H1 (cell line): ENCODE data around the gene MTERF1. TPM values are rescaled to one million over a fixed set of nuclear protein-coding genes. Genes with fewer than 3 reads are reported as not detected.

ENCODE experiments used
- MAFK ChIP-seq: IDR thresholded peaks from 2 replicates; pipeline ENCODE4 v1.6.1; 2012; ENCODE audit warnings: low read depth, mild to moderate bottlenecking, improper control_type of control experiment, low read length
- SAP30 ChIP-seq: fragments of 300-600 bp; sonication (generic); IDR thresholded peaks from 2 replicates; pipeline ENCODE4 v1.7.1; 2012; ENCODE audit warnings: low read length, moderate library complexity, mild to moderate bottlenecking, inconsistent platforms; ENCODE audit not compliant: insufficient read depth, insufficient replicate concordance
- TBP ChIP-seq: IDR thresholded peaks from 2 replicates; pipeline ENCODE4 v1.6.1; 2011; ENCODE audit warnings: low read depth, low read length, improper control_type of control experiment
- polyA plus RNA-seq, 7 experiments: library from polyadenylated mRNA; depleted of rRNA in 3 of 7; stranded (reverse) in 5 of 7; unstranded in 2 of 7; fragments of >200 nt in 5 of 7; fragments of 200-250 nt in 2 of 7; gene quantifications; 1 replicate in 5 of 7; 2 replicates in 1 of 7; 4 replicates in 1 of 7; pipeline versions ENCODE4 v1.2.1 to v1.2.3, GENCODE V29; 2011 to 2013; ENCODE audit warnings: missing spikeins in 2 of 7, mixed read lengths in 2 of 7
- total RNA-seq: library from RNA; stranded (reverse); fragmentation: NEBNext Ultra II Directional; extraction: Animal tissue kit (Norgen Biotek cat#: 25700); gene quantifications from 2 replicates; pipeline ENCODE4 v1.2.1, GENCODE V29; 2021
- TF ChIP-seq, protein P1 (sequence below): fragments of 300-600 bp; sonication (generic); IDR thresholded peaks from 2 replicates; pipeline ENCODE4 v1.7.1; 2012; ENCODE audit warnings: low read length, moderate library complexity, mild to moderate bottlenecking, inconsistent platforms; ENCODE audit not compliant: insufficient replicate concordance

The MTERF1 gene
- total and polyA plus RNA-seq, 2 of the 8 experiments (the other 6 are each of a cell fraction or from before 2014, with no cell fraction given) = 4.5 to 12.6 TPM

DNA sequence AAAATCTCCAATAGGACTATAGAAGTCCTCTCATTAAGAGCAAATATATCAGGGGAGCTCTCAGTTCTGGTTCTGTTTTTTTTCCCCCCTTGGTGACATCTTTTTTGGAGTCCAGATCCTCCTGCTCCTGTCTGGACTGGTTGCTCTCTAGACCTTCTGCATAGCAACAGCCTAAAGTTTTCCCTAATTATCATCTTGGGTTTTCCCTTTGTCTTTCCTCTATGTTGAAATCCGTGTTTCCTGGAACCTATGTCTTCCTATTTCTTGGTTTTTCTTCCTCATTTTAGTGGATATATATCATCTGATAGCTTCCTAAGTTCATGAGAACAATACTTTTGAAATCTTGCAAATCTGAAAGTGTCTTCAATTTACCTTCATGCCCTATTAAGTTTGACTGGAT is 29.7 kb upstream of the MTERF1 start (continued):
- TF ChIP-seq, protein P1, sequence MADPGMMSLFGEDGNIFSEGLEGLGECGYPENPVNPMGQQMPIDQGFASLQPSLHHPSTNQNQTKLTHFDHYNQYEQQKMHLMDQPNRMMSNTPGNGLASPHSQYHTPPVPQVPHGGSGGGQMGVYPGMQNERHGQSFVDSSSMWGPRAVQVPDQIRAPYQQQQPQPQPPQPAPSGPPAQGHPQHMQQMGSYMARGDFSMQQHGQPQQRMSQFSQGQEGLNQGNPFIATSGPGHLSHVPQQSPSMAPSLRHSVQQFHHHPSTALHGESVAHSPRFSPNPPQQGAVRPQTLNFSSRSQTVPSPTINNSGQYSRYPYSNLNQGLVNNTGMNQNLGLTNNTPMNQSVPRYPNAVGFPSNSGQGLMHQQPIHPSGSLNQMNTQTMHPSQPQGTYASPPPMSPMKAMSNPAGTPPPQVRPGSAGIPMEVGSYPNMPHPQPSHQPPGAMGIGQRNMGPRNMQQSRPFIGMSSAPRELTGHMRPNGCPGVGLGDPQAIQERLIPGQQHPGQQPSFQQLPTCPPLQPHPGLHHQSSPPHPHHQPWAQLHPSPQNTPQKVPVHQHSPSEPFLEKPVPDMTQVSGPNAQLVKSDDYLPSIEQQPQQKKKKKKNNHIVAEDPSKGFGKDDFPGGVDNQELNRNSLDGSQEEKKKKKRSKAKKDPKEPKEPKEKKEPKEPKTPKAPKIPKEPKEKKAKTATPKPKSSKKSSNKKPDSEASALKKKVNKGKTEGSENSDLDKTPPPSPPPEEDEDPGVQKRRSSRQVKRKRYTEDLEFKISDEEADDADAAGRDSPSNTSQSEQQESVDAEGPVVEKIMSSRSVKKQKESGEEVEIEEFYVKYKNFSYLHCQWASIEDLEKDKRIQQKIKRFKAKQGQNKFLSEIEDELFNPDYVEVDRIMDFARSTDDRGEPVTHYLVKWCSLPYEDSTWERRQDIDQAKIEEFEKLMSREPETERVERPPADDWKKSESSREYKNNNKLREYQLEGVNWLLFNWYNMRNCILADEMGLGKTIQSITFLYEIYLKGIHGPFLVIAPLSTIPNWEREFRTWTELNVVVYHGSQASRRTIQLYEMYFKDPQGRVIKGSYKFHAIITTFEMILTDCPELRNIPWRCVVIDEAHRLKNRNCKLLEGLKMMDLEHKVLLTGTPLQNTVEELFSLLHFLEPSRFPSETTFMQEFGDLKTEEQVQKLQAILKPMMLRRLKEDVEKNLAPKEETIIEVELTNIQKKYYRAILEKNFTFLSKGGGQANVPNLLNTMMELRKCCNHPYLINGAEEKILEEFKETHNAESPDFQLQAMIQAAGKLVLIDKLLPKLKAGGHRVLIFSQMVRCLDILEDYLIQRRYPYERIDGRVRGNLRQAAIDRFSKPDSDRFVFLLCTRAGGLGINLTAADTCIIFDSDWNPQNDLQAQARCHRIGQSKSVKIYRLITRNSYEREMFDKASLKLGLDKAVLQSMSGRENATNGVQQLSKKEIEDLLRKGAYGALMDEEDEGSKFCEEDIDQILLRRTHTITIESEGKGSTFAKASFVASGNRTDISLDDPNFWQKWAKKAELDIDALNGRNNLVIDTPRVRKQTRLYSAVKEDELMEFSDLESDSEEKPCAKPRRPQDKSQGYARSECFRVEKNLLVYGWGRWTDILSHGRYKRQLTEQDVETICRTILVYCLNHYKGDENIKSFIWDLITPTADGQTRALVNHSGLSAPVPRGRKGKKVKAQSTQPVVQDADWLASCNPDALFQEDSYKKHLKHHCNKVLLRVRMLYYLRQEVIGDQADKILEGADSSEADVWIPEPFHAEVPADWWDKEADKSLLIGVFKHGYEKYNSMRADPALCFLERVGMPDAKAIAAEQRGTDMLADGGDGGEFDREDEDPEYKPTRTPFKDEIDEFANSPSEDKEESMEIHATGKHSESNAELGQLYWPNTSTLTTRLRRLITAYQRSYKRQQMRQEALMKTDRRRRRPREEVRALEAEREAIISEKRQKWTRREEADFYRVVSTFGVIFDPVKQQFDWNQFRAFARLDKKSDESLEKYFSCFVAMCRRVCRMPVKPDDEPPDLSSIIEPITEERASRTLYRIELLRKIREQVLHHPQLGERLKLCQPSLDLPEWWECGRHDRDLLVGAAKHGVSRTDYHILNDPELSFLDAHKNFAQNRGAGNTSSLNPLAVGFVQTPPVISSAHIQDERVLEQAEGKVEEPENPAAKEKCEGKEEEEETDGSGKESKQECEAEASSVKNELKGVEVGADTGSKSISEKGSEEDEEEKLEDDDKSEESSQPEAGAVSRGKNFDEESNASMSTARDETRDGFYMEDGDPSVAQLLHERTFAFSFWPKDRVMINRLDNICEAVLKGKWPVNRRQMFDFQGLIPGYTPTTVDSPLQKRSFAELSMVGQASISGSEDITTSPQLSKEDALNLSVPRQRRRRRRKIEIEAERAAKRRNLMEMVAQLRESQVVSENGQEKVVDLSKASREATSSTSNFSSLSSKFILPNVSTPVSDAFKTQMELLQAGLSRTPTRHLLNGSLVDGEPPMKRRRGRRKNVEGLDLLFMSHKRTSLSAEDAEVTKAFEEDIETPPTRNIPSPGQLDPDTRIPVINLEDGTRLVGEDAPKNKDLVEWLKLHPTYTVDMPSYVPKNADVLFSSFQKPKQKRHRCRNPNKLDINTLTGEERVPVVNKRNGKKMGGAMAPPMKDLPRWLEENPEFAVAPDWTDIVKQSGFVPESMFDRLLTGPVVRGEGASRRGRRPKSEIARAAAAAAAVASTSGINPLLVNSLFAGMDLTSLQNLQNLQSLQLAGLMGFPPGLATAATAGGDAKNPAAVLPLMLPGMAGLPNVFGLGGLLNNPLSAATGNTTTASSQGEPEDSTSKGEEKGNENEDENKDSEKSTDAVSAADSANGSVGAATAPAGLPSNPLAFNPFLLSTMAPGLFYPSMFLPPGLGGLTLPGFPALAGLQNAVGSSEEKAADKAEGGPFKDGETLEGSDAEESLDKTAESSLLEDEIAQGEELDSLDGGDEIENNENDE = no peak
- TF ChIP-seq TBP (no peak), SAP30 (no peak), MAFK (no peak)
